ENCODE data around the gene PLA2G2C. TPM values are rescaled to one million over a fixed set of nuclear protein-coding genes. Genes with fewer than 3 reads are reported as not detected.
"Not testable (repeated sequence)": the region's sequence is repeated elsewhere in the genome, so short reads cannot be mapped to it uniquely, and the experiment has no call there.

PLA2G2C gene
- under 1 TPM in 1 of 5 experiments, not detected in 4; 0.46 TPM for total RNA-seq
- polyA plus RNA-seq, result not detected
- 0.40 reads per million for total RNA-seq

GRCh38 chr1:20185834-20186782, at the start of gene PLA2G2C, which contains the start of gene UBXN10:
PLA2G2C (minus strand) TSS chr1:20186518; CDS start chr1:20177363, 9,155 bp downstream.
UBXN10 (plus strand) TSS chr1:20186096; CDS start chr1:20190562, 4,466 bp downstream.
- CTCF ChIA-PET, result no interaction called here
- peaks cover 0 to 10% (median 0%) of the 10 kb centered on the region in 5 donors for H3K36me3 Mint-ChIP-seq

DNA sequence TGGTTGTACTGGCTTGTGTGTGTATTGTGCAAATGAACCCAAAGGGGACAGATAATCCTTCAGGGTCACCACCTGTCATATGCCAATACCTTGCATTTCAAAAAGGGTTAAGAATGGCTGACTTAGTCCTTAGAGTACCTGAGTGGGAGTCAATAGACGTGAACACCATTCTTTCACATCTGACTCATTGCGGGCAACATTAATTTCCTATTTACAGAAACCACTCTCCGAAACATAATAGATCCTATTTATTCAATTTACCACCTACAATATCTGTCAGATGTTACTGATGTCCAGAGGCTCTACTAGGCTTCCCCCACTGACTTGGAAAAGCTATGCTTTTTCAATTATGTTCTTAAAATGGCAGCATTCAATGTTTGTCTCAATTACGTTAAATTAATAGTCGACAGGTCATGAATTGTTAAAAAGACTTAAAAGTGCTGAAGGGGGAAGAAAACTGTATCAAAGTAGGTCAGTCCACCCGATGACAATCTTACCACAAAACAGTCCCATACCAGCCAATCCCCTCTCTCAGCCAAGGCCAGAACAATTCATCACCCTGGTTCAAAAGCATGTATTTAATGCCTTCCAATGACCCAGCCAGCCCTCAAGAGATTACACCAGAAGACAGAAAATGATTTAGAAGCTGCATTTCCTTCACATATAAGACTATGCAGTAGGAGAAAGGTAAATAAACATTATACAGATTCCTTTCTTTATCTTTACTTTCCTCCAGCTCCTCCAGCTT, 48.6 kb upstream of the PLA2G2C start:
- no peaks in the 10 kb centered on the region for H3K27me3 ChIP-seq (ENCODE audit: control insufficient read depth in 2 of 2, insufficient read depth in 2 of 2, low read length in 2 of 2)
- no peaks in the 10 kb centered on the region for H3K36me3 Mint-ChIP-seq
- H3K27me3 Mint-ChIP-seq, result peaks cover 16 to 63% (median 40%) of the 10 kb centered on the region in 5 donors
- H3K4me3 ChIP-seq (ENCODE audit: low read length), result no peak overlapping the region
- H3K4me1 ChIP-seq (ENCODE audit: control insufficient read depth in 2 of 2, insufficient read depth in 2 of 2, low read length in 2 of 2), result no peaks in the 10 kb centered on the region
- ATAC-seq (no peak), DNase-seq (no peak)
- no peaks in the 10 kb centered on the region for H3K9me3 Mint-ChIP-seq
- POLR2A ChIA-PET, result no interaction called here
- H3K4me1 Mint-ChIP-seq, result peaks cover 0 to 6% (median 0%) of the 10 kb centered on the region in 7 donors
- no peak overlapping the region for H3K4me3 Mint-ChIP-seq
- H3K27ac Mint-ChIP-seq, result no peak overlapping the region
- CTCF ChIA-PET, result interaction anchor here (0.7 to 2.7 kb wide), 3 partner anchors 96 to 259 kb away, joined by 4 to 14 read pairs (median 4); no protein-coding TSS in a partner anchor
- intact Hi-C loops (cut with micrococcal nuclease), result loop anchor here in 1 of 2 donors (5.0 kb wide), 1 partner anchor 107 kb away; no protein-coding TSS in a partner anchor
- H3K9me3 ChIP-seq (ENCODE audit: control insufficient read depth in 2 of 3, low read length in 3 of 3), result no peaks in the 10 kb centered on the region
- no peaks in the 10 kb centered on the region for H3K36me3 ChIP-seq (ENCODE audit: control insufficient read depth in 2 of 3, insufficient read depth in 3 of 3, low read length in 3 of 3)
- no peak overlapping the region for H3K27ac ChIP-seq (ENCODE audit: low read depth, low read length)

More at GRCh38 chr1:20185834-20186782, at the start of gene PLA2G2C, which contains the start of gene UBXN10:
- Mint-ChIP-seq H3K4me3 (peak within 1 kb of the TSS; percentile 80 to 91 (median 88)), H3K27ac (peak within 1 kb of the TSS; percentile 80 to 90 (median 87)), H3K4me1 (peaks cover 42 to 56% (median 56%) of the 10 kb centered on the region in 7 donors), H3K27me3 (peaks cover 0 to 14% (median 0%) of the 10 kb centered on the region in 5 donors), H3K9me3 (no peaks in the 10 kb centered on the region)
- DNase-seq, result peak; percentile 19 to 73 (median 49)
- Histone ChIP-seq H3K4me3 (ENCODE audit: low read length) (peak within 1 kb of the TSS; percentile 68), H3K36me3 (ENCODE audit: control insufficient read depth in 2 of 3, insufficient read depth in 3 of 3, low read length in 3 of 3) (no peaks in the 10 kb centered on the region), H3K4me1 (ENCODE audit: control insufficient read depth in 2 of 2, insufficient read depth in 2 of 2, low read length in 2 of 2) (peaks cover 19 to 41% of the 10 kb centered on the region in 2 donors), H3K9me3 (ENCODE audit: control insufficient read depth in 2 of 3, low read length in 3 of 3) (no peaks in the 10 kb centered on the region), H3K27me3 (ENCODE audit: control insufficient read depth in 2 of 2, insufficient read depth in 2 of 2, low read length in 2 of 2) (no peaks in the 10 kb centered on the region), H3K27ac (ENCODE audit: low read depth, low read length) (peak within 1 kb of the TSS; percentile 40)
- POLR2A ChIA-PET, result no interaction called here
- peak; percentile 53 for ATAC-seq
- intact Hi-C loops (cut with micrococcal nuclease), result loop anchor here (1.0 to 10.0 kb wide), 4 partner anchors 15 to 989 kb away; partner anchors contain the start of genes EIF4G3 (in 1 of the 2) and OTUD3 (in 1 of the 2)

DNA sequence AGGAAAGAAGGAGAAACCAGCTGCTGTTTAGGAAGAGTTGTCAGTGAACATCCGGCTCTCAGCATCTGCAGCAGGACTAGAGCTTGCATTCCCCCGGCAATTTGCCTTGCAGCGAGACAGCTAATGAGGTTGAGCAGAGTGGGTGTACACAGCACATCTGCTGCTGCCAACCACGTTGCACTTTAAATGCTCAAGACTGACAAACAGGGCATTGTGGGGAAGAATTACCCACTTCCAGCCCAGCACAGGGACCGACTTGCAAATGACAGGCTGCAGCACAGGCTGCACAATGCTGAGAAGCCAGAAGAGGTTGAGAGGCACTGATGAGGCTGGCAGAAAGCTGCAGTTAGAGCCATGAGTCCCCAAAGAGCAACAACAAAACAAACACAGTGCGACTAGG, 47.5 kb upstream of the PLA2G2C start:
- Mint-ChIP-seq H3K4me1 (peaks cover 0 to 6% (median 0%) of the 10 kb centered on the region in 7 donors), H3K36me3 (no peaks in the 10 kb centered on the region), H3K9me3 (no peaks in the 10 kb centered on the region), H3K4me3 (no peak overlapping the region), H3K27ac (no peak overlapping the region), H3K27me3 (peaks cover 16 to 67% (median 34%) of the 10 kb centered on the region in 5 donors)
- H3K27ac ChIP-seq (ENCODE audit: low read depth, low read length), result no peak overlapping the region
- H3K9me3 ChIP-seq (ENCODE audit: control insufficient read depth in 2 of 3, low read length in 3 of 3), result no peaks in the 10 kb centered on the region
- H3K36me3 ChIP-seq (ENCODE audit: control insufficient read depth in 2 of 3, insufficient read depth in 3 of 3, low read length in 3 of 3), result no peaks in the 10 kb centered on the region
- H3K27me3 ChIP-seq (ENCODE audit: control insufficient read depth in 2 of 2, insufficient read depth in 2 of 2, low read length in 2 of 2), result no peaks in the 10 kb centered on the region
- no peak for DNase-seq
- ChIA-PET CTCF (interaction anchor here (2.7 kb wide), 1 partner anchor 261 kb away, joined by 14 read pairs; no protein-coding TSS in a partner anchor), POLR2A (no interaction called here)
- no peak overlapping the region for H3K4me3 ChIP-seq (ENCODE audit: low read length)
- no peak for ATAC-seq
- intact Hi-C loops (cut with micrococcal nuclease), result loop anchor here in 1 of 2 donors (1.0 to 5.0 kb wide), 2 partner anchors 108 to 259 kb away; no protein-coding TSS in a partner anchor
- no peaks in the 10 kb centered on the region for H3K4me1 ChIP-seq (ENCODE audit: control insufficient read depth in 2 of 2, insufficient read depth in 2 of 2, low read length in 2 of 2)

DNA sequence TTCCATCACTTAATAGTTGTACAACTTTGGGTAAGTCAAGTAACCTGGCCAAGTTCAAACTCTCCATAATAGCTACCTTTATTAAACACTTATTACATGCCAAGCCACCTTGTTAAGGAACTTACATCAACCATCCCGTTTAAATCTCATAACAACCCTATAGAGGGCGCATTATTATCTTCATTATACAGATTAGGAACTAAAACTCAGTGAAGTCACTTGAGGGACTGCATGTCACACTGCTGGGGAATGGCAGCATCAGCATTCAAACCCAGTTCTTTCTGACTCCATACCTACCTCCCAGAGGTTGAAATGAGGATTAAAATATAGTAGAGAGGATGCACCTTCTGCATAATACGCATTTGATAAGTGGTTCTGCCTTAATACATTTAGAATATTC, 47.1 kb upstream of the PLA2G2C start:
- peaks cover 0 to 6% (median 0%) of the 10 kb centered on the region in 7 donors for H3K4me1 Mint-ChIP-seq
- Histone ChIP-seq H3K4me1 (ENCODE audit: control insufficient read depth in 2 of 2, insufficient read depth in 2 of 2, low read length in 2 of 2) (no peaks in the 10 kb centered on the region), H3K36me3 (ENCODE audit: control insufficient read depth in 2 of 3, insufficient read depth in 3 of 3, low read length in 3 of 3) (no peaks in the 10 kb centered on the region), H3K27ac (ENCODE audit: low read depth, low read length) (no peak overlapping the region), H3K27me3 (ENCODE audit: control insufficient read depth in 2 of 2, insufficient read depth in 2 of 2, low read length in 2 of 2) (no peaks in the 10 kb centered on the region), H3K4me3 (ENCODE audit: low read length) (no peak overlapping the region), H3K9me3 (ENCODE audit: control insufficient read depth in 2 of 3, low read length in 3 of 3) (no peaks in the 10 kb centered on the region)
- H3K27me3 Mint-ChIP-seq, result peaks cover 18 to 72% (median 37%) of the 10 kb centered on the region in 5 donors
- DNase-seq (peak in 5 of 9 donors; percentile 20 to 40 (median 30)), ATAC-seq (peak; percentile 61)
- H3K36me3 Mint-ChIP-seq, result no peaks in the 10 kb centered on the region
- no peak overlapping the region for H3K4me3 Mint-ChIP-seq
- POLR2A ChIA-PET, result no interaction called here
- intact Hi-C loops (cut with micrococcal nuclease), result loop anchor here in 1 of 2 donors (1.0 to 5.0 kb wide), 2 partner anchors 109 to 260 kb away; no protein-coding TSS in a partner anchor
- H3K27ac Mint-ChIP-seq, result no peak overlapping the region
- no peaks in the 10 kb centered on the region for H3K9me3 Mint-ChIP-seq
- CTCF ChIA-PET, result interaction anchor here (2.7 kb wide), 1 partner anchor 261 kb away, joined by 14 read pairs; no protein-coding TSS in a partner anchor

DNA sequence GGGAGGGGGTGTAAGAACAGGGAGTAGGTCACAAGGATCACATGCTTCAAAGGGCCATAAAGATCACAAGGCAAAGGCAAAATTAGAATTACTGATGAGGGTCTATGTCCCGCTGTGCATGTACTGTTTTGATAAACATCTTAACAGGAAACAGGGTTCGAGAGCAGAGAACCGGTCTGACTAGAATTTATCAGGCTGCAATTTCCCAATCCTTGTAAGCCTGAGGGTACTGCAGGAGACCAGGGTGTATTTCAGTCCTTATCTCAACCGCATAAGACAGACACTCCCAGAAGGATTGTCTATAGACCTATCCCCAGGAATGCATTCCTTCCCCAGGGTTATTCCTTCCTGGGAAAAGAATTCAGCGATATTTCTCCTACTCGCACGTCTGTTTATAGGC, 46.2 kb upstream of the PLA2G2C start:
- H3K4me3 Mint-ChIP-seq; H3K27ac Mint-ChIP-seq; H3K36me3 Mint-ChIP-seq; POLR2A ChIA-PET; H3K36me3 ChIP-seq (ENCODE audit: control insufficient read depth in 2 of 3, insufficient read depth in 3 of 3, low read length in 3 of 3); DNase-seq; H3K4me3 ChIP-seq (ENCODE audit: low read length); H3K4me1 Mint-ChIP-seq; ATAC-seq; H3K27me3 ChIP-seq (ENCODE audit: control insufficient read depth in 2 of 2, insufficient read depth in 2 of 2, low read length in 2 of 2); H3K9me3 ChIP-seq (ENCODE audit: control insufficient read depth in 2 of 3, low read length in 3 of 3); H3K4me1 ChIP-seq (ENCODE audit: control insufficient read depth in 2 of 2, insufficient read depth in 2 of 2, low read length in 2 of 2); H3K9me3 Mint-ChIP-seq; H3K27ac ChIP-seq (ENCODE audit: low read depth, low read length): not testable (repeated sequence)
- intact Hi-C loops (cut with micrococcal nuclease), result loop anchor here in 1 of 2 donors (5.0 kb wide), 1 partner anchor 110 kb away; no protein-coding TSS in a partner anchor
- peaks cover 25 to 77% (median 39%) of the 10 kb centered on the region in 5 donors for H3K27me3 Mint-ChIP-seq
- CTCF ChIA-PET, result interaction anchor here (0.6 to 2.7 kb wide), 3 partner anchors 107 to 264 kb away, joined by 4 to 14 read pairs (median 4); no protein-coding TSS in a partner anchor

- Mint-ChIP-seq H3K27me3 (peaks cover 29 to 73% (median 38%) of the 10 kb centered on the region in 5 donors), H3K36me3 (no peaks in the 10 kb centered on the region), H3K4me3 (no peak overlapping the region), H3K4me1 (peaks cover 0 to 6% (median 0%) of the 10 kb centered on the region in 7 donors), H3K27ac (no peak overlapping the region), H3K9me3 (peaks cover 0 to 2% (median 0%) of the 10 kb centered on the region in 11 donors)
- no peaks in the 10 kb centered on the region for H3K36me3 ChIP-seq (ENCODE audit: control insufficient read depth in 2 of 3, insufficient read depth in 3 of 3, low read length in 3 of 3)
- H3K27me3 ChIP-seq (ENCODE audit: control insufficient read depth in 2 of 2, insufficient read depth in 2 of 2, low read length in 2 of 2), result peaks cover 0 to 4% of the 10 kb centered on the region in 2 donors
- no peak overlapping the region for H3K27ac ChIP-seq (ENCODE audit: low read depth, low read length)
- intact Hi-C loops (cut with micrococcal nuclease), result no loop called here
- DNase-seq (no peak), ATAC-seq (no peak)
- ChIA-PET CTCF (no interaction called here), POLR2A (no interaction called here)
- H3K4me1 ChIP-seq (ENCODE audit: control insufficient read depth in 2 of 2, insufficient read depth in 2 of 2, low read length in 2 of 2), result no peaks in the 10 kb centered on the region
- H3K4me3 ChIP-seq (ENCODE audit: low read length), result no peak overlapping the region
- no peaks in the 10 kb centered on the region for H3K9me3 ChIP-seq (ENCODE audit: control insufficient read depth in 2 of 3, low read length in 3 of 3)
Measured at GRCh38 chr1:20229171-20229570, 42.9 kb upstream of the PLA2G2C start.
